IMR-90 (cell line): ENCODE results near the gene KIF22.

ENCODE experiments used
- BHLHE40 ChIP-seq: fragments of 150-350 bp; IDR thresholded peaks from 2 replicates; pipeline ENCODE4 v1.6.1; 2016; ENCODE audit warnings: mild to moderate bottlenecking, low read depth, low read length
- NFE2L2 ChIP-seq: fragments of 150-350 bp; IDR thresholded peaks from 2 replicates; pipeline ENCODE4 v1.6.1; 2016; ENCODE audit warnings: low read depth, mild to moderate bottlenecking, low read length
- POLR2A ChIP-seq: IDR thresholded peaks from 2 replicates; pipeline ENCODE4 v1.6.1; 2012; ENCODE audit warnings: mild to moderate bottlenecking, low read depth, low read length
- RCOR1 ChIP-seq: IDR thresholded peaks from 2 replicates; pipeline ENCODE4 v1.6.1; 2012; ENCODE audit warnings: mild to moderate bottlenecking, low read length, improper control_type of control experiment; ENCODE audit not compliant: insufficient replicate concordance
- RFX5 ChIP-seq: IDR thresholded peaks from 2 replicates; pipeline ENCODE4 v1.8.0; 2012; ENCODE audit warnings: low read depth, mild to moderate bottlenecking, low read length, moderate library complexity
- SMC3 ChIP-seq: fragments of 150-350 bp; IDR thresholded peaks from 2 replicates; pipeline ENCODE4 v1.6.1; 2016; ENCODE audit warnings: low read depth, mild to moderate bottlenecking, antibody characterized with exemption, low read length, moderate library complexity
- TF ChIP-seq, protein P1 (sequence below): conservative IDR thresholded peaks from 2 replicates; pipeline ENCODE4 v1.5.1; 2012; ENCODE audit warnings: mild to moderate bottlenecking, low read depth, low read length, improper control_type of control experiment

DNA sequence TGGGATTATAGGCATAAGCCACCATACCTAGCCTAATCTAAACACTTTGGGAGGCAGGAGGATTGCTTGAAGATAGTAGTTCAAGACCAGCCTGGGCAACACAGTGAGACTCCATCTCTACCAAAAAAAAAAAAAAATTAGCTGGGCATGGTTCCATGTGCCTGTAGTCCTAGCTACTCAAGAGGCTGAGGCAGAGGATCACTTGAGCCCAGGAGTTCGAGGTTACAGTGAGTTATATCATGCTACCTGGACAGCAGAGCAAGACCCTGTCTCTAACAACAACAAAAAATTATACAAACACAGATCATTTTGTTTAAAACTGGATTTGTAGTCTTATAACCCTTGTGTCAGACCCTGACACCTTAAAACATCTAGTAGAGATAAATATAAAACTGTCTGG is 37.0 kb upstream of the KIF22 start:
- TF ChIP-seq POLR2A (no peak), RFX5 (no peak), SMC3 (no peak), BHLHE40 (no peak), NFE2L2 (no peak), RCOR1 (no peak)
- TF ChIP-seq, protein P1, sequence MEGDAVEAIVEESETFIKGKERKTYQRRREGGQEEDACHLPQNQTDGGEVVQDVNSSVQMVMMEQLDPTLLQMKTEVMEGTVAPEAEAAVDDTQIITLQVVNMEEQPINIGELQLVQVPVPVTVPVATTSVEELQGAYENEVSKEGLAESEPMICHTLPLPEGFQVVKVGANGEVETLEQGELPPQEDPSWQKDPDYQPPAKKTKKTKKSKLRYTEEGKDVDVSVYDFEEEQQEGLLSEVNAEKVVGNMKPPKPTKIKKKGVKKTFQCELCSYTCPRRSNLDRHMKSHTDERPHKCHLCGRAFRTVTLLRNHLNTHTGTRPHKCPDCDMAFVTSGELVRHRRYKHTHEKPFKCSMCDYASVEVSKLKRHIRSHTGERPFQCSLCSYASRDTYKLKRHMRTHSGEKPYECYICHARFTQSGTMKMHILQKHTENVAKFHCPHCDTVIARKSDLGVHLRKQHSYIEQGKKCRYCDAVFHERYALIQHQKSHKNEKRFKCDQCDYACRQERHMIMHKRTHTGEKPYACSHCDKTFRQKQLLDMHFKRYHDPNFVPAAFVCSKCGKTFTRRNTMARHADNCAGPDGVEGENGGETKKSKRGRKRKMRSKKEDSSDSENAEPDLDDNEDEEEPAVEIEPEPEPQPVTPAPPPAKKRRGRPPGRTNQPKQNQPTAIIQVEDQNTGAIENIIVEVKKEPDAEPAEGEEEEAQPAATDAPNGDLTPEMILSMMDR = no peak
